ENCODE measurements around the gene TTC24.

- no peak for TF ChIP-seq CTCF (IDR thresholded peaks at IDR 0.05)
- no peak for TF ChIP-seq POLR2A (IDR thresholded peaks at IDR 0.05)
- no peak for TF ChIP-seq POLR2AphosphoS5 (IDR thresholded peaks at IDR 0.05; ENCODE audit: insufficient read depth in 1 of 2, low read depth in 1 of 2)
These were observed 18.8 kb upstream of the TTC24 start for GRCh38 chr1:156560585-156561163.
